Endothelial cell of umbilical vein (primary cell): ENCODE measurements around the gene ITSN1. TPM values are rescaled to one million over a fixed set of nuclear protein-coding genes. Genes with fewer than 3 reads are reported as not detected.

Experiments
- BruUV-seq: library from RNA; stranded (reverse); fragments of 400-500 nt; replicated peaks from 2 replicates; lab custom pipeline; 2021; lab: Mats Ljungman, UMichigan
- CTCF ChIA-PET: fragments of 300-600, 350-600 bp; sonication (Branson Sonifier 250); formaldehyde crosslinking; loops from one replicate; lab custom pipeline; 2021; ENCODE audit warnings: antibody characterized with exemption, inconsistent platforms; lab: Charles Lee
- POLR2A ChIA-PET: fragments of 300-600, 350-600 bp; sonication (Branson Sonifier 250); formaldehyde crosslinking; loops from one replicate; lab custom pipeline; 2021; ENCODE audit warnings: antibody characterized with exemption, inconsistent platforms; lab: Charles Lee
- DNase-seq: peaks from one replicate; pipeline ENCODE4 v3.0.0-alpha.2; 2011; ENCODE audit warnings: low read depth, low spot score
- FAIRE-seq: peaks from 2 replicates; lab custom pipeline; 2011; peaks lifted over from hg19 to GRCh38; lab: Jason Lieb, UNC
- H2AFZ ChIP-seq: 2 replicates; pipeline ENCODE4 v1.6.0; 2012; ENCODE audit warnings: low read depth, low read length, control low read depth, inconsistent platforms
- H3K27ac ChIP-seq: 2 replicates; pipeline ENCODE4 v1.5.1; 2011; ENCODE audit warnings: low read depth, mild to moderate bottlenecking, control low read depth, low read length, moderate library complexity; ENCODE audit not compliant: insufficient read depth
- H3K27me3 ChIP-seq, 2 experiments: 2 replicates each; pipeline versions ENCODE4 v1.6.0 to v1.6.1; 2011; ENCODE audit warnings: low read length in 2 of 2, mixed read lengths in 1 of 2; ENCODE audit not compliant: control insufficient read depth in 2 of 2, insufficient read depth in 2 of 2
- H3K36me3 ChIP-seq, 2 experiments: 2 replicates in 1 of 2; 3 replicates in 1 of 2; pipeline ENCODE4 v1.5.1; 2011; ENCODE audit warnings: low read length in 2 of 2, mild to moderate bottlenecking in 1 of 2, moderate library complexity in 1 of 2; ENCODE audit not compliant: control insufficient read depth in 2 of 2, insufficient read depth in 2 of 2; ENCODE audit errors: extremely low read depth in 1 of 2
- H3K4me1 ChIP-seq: 3 replicates; pipeline ENCODE4 v1.5.1; 2011; ENCODE audit warnings: mild to moderate bottlenecking, low read length; ENCODE audit not compliant: control insufficient read depth, insufficient read depth; ENCODE audit errors: extremely low read depth
- H3K4me2 ChIP-seq: 2 replicates; pipeline ENCODE4 v1.6.1; 2011; ENCODE audit warnings: low read length, control low read depth, mixed read lengths; ENCODE audit not compliant: insufficient read depth
- H3K4me3 ChIP-seq, 3 experiments: fragments of 200-600 bp in 1 of 3; sonication (generic), shearing (Covaris generic) in 1 of 3; replicated peaks in 1 of 3; 2 replicates each; pipeline ENCODE4 v1.5.1; 2011 to 2016; ENCODE audit warnings: control low read depth in 3 of 3, low read length in 3 of 3, mild to moderate bottlenecking in 2 of 3, inconsistent platforms in 1 of 3, low read depth in 1 of 3, moderate library complexity in 1 of 3; ENCODE audit not compliant: insufficient read depth in 1 of 3
- H3K79me2 ChIP-seq: 2 replicates; pipeline ENCODE4 v1.6.0; 2012; ENCODE audit warnings: low read length, inconsistent platforms; ENCODE audit not compliant: control insufficient read depth, insufficient read depth
- H3K9ac ChIP-seq: replicated peaks from 2 replicates; pipeline ENCODE3; 2011; ENCODE audit warnings: low read length, control low read depth; ENCODE audit not compliant: insufficient read depth; ENCODE audit errors: extremely low read depth
- H3K9me1 ChIP-seq: replicated peaks from 3 replicates; pipeline ENCODE4 v1.6.0; 2011; ENCODE audit warnings: mild to moderate bottlenecking, low read length; ENCODE audit not compliant: control insufficient read depth, insufficient read depth; ENCODE audit errors: extremely low read depth
- H3K9me3 ChIP-seq: replicated peaks from 2 replicates; pipeline ENCODE4 v1.5.1; 2012; ENCODE audit warnings: low read length, inconsistent platforms; ENCODE audit not compliant: control insufficient read depth, insufficient read depth
- H4K20me1 ChIP-seq: replicated peaks from 2 replicates; pipeline ENCODE3; 2011; ENCODE audit warnings: mild to moderate bottlenecking, low read length; ENCODE audit not compliant: control insufficient read depth, insufficient read depth; ENCODE audit errors: extremely low read depth
- EZH2 ChIP-seq: IDR thresholded peaks from 2 replicates; pipeline ENCODE4 v1.6.1; 2012; ENCODE audit warnings: borderline replicate concordance, low read depth, mild to moderate bottlenecking, moderate library complexity, low read length, inconsistent platforms; ENCODE audit not compliant: severe bottlenecking
- FOS ChIP-seq: IDR thresholded peaks from 2 replicates; pipeline ENCODE4 v1.6.1; 2011; ENCODE audit warnings: mild to moderate bottlenecking, low read length, moderate library complexity, borderline replicate concordance; ENCODE audit not compliant: insufficient read depth
- GATA2 ChIP-seq: IDR thresholded peaks from 2 replicates; pipeline ENCODE4 v1.7.0; 2011; ENCODE audit warnings: low read depth, mild to moderate bottlenecking, moderate library complexity, mixed read lengths, low read length; ENCODE audit not compliant: insufficient read length, insufficient read depth
- JUN ChIP-seq: IDR thresholded peaks from 2 replicates; pipeline ENCODE4 v1.6.1; 2011; ENCODE audit warnings: borderline replicate concordance, low read depth; ENCODE audit not compliant: insufficient read length, insufficient read depth
- MYC ChIP-seq: IDR thresholded peaks from one replicate; pipeline ENCODE4 v1.6.1; 2011; ENCODE audit warnings: mild to moderate bottlenecking, low read depth, low read length
- POLR2A ChIP-seq: IDR thresholded peaks from 2 replicates; pipeline ENCODE4 v1.6.1; 2012; ENCODE audit warnings: low read depth, mild to moderate bottlenecking, control low read depth, low read length
- POLR2AphosphoS5 ChIP-seq: IDR thresholded peaks from 2 replicates; pipeline ENCODE4 v1.6.1; 2012; ENCODE audit warnings: low read depth, mild to moderate bottlenecking, control low read depth, low read length, moderate library complexity; ENCODE audit not compliant: insufficient read depth
- dilution Hi-C: fragments of 300-500 bp; cut with MboI; formaldehyde crosslinking; loops from one replicate; pipeline ENCODE4 v1.15.0; 2019; ENCODE audit warnings: low sequenced_read_pairs; ENCODE audit not compliant: extremely low pct_ligation_motif_present
- intact Hi-C: fragments of 100-400 bp; cut with micrococcal nuclease; formaldehyde crosslinking; loops from one replicate; pipeline ENCODE4 v1.10.0; 2022
- polyA plus RNA-seq, 4 experiments: library from polyadenylated mRNA; depleted of rRNA in 3 of 4; stranded (reverse) in 3 of 4; unstranded in 1 of 4; fragments of >200 nt; gene quantifications; 2 replicates each; pipeline versions ENCODE4 v1.2.1 to v1.2.3, GENCODE V29; 2011 to 2012; ENCODE audit warnings: missing spikeins in 1 of 4
- total RNA-seq: library from RNA; stranded (reverse); gene quantifications from 2 replicates; pipeline ENCODE4 v1.2.3, GENCODE V29; 2021
- TF ChIP-seq, protein P1 (sequence below), 2 donors: IDR thresholded peaks; 1 replicate in 1 of 2; 2 replicates in 1 of 2; pipeline ENCODE4 v1.5.1; 2011; ENCODE audit warnings: low read length in 2 of 2, mild to moderate bottlenecking in 2 of 2, moderate library complexity in 2 of 2, control low read depth in 1 of 2, inconsistent platforms in 1 of 2, low read depth in 1 of 2; ENCODE audit not compliant: insufficient read depth in 1 of 2; ENCODE audit errors: extremely low read depth in 1 of 2
- TF ChIP-seq, protein P2 (sequence below): IDR thresholded peaks from 2 replicates; pipeline ENCODE4 v1.6.1; 2011; ENCODE audit not compliant: insufficient read depth, insufficient read length

ITSN1 gene
- total and polyA plus RNA-seq, 2 donors (not counting 3 experiments of a cell fraction or from before 2014, with no cell fraction given): 72.2 to 86.8 TPM

DNA sequence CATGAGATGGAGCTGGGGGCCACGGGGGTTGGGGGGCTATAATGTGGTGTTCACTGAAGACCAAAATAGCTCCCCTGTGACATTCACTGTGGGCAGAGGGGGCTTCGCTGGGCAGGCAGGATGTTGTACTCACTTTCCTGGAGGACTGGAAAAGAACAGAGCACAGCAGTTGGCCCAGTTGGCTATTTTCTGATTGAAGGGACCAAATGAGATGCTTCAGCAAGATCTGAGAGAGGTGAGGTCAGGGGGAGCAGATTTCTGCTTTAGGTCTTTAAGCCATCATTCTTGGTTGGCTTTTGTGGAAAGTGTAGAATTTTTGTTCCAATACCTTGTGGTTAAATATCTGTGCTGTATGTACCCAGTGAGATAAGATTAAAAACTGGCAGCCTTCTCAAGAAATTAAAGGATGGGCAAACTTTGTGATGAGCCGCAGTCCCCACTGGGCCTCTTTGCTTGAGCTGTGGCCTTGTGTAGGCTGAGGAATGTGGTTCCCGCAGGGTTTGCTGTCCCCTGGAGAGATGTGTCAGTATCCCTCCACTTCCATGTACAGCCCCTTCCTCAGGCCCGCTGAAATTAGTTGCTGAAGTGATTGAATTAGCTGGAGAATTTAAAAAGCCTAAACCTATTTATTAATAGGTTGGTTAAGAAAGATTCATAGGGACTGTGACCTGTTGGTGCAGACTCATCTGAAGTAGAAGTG lies 192.7 kb downstream of the ITSN1 start:
- ChIA-PET POLR2A (interaction anchor here (0.6 kb wide), 1 partner anchor 107 kb away, joined by 5 read pairs; no protein-coding TSS in a partner anchor), CTCF (interaction anchor here (1.1 kb wide), 1 partner anchor 66 kb away, joined by 3 read pairs; no protein-coding TSS in a partner anchor)
- H3K4me2 ChIP-seq: no peak overlapping the region
- no peak overlapping the region for H3K9ac ChIP-seq
- no peaks in the 10 kb centered on the region for H3K27me3 ChIP-seq
- no peaks in the 10 kb centered on the region for H4K20me1 ChIP-seq
- H3K4me1 ChIP-seq: no peaks in the 10 kb centered on the region
- H3K4me3 ChIP-seq: no peak overlapping the region
- H3K36me3 ChIP-seq: peaks cover 21 to 34% of the 10 kb centered on the region in 2 experiments
- no peak for DNase-seq
- TF ChIP-seq FOS (no peak), MYC (no peak), POLR2AphosphoS5 (no peak), EZH2 (no peak), JUN (no peak), POLR2A (no peak), GATA2 (no peak)
- TF ChIP-seq, protein P1, sequence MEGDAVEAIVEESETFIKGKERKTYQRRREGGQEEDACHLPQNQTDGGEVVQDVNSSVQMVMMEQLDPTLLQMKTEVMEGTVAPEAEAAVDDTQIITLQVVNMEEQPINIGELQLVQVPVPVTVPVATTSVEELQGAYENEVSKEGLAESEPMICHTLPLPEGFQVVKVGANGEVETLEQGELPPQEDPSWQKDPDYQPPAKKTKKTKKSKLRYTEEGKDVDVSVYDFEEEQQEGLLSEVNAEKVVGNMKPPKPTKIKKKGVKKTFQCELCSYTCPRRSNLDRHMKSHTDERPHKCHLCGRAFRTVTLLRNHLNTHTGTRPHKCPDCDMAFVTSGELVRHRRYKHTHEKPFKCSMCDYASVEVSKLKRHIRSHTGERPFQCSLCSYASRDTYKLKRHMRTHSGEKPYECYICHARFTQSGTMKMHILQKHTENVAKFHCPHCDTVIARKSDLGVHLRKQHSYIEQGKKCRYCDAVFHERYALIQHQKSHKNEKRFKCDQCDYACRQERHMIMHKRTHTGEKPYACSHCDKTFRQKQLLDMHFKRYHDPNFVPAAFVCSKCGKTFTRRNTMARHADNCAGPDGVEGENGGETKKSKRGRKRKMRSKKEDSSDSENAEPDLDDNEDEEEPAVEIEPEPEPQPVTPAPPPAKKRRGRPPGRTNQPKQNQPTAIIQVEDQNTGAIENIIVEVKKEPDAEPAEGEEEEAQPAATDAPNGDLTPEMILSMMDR (IDR thresholded peaks at IDR 0.05; ENCODE audit: extremely low read depth in 1 of 2, insufficient read depth in 1 of 2, low read depth in 1 of 2, low read length in 2 of 2): no peak
- TF ChIP-seq, protein P2, sequence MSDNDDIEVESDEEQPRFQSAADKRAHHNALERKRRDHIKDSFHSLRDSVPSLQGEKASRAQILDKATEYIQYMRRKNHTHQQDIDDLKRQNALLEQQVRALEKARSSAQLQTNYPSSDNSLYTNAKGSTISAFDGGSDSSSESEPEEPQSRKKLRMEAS: no peak
- no TSS peak for BruUV-seq
- no peak overlapping the region for H2AFZ ChIP-seq
- no peak for FAIRE-seq
- dilution Hi-C loops (no loop called here), intact Hi-C loops (loop anchor here (5.0 kb wide), 1 partner anchor 57 kb away; no protein-coding TSS in a partner anchor)
- no peaks in the 10 kb centered on the region for H3K9me1 ChIP-seq
- no peak overlapping the region for H3K27ac ChIP-seq
- no peaks in the 10 kb centered on the region for H3K9me3 ChIP-seq
- no peaks in the 10 kb centered on the region for H3K79me2 ChIP-seq
